HG02884 (cell line): Measurements from ENCODE around the gene CD70.
"Not testable (repeated sequence)": the region's sequence is repeated elsewhere in the genome, so short reads cannot be mapped to it uniquely, and the experiment has no call there.

Experiments
- ATAC-seq: cut with Tn5 transposase; IDR thresholded peaks from one replicate; pipeline ENCODE4 v1.9.1; 2021; ENCODE audit warnings: mild to moderate bottlenecking, moderate library complexity; ENCODE audit not compliant: unreplicated experiment

The CD70 gene

DNA sequence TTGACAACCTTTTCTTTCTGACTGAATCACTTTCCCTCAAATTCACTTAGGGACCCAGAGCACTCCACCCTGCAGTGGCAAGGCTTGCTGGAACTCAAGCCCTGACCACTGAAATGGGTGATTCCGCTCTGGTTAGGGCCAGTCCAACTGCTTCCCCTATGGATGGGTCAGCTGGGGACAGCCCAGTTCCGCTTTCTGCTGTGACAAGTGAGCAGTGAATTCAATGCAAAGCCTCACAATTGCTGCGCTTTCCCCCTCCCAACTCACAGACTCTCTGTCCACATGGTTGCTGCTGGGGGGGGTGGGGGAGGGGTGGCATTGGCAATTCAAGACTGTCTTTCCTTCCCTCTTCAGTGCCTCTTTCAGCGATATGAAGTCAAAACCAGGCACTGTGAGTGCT is 18.7 kb downstream of the CD70 start:
- no peak for ATAC-seq

DNA sequence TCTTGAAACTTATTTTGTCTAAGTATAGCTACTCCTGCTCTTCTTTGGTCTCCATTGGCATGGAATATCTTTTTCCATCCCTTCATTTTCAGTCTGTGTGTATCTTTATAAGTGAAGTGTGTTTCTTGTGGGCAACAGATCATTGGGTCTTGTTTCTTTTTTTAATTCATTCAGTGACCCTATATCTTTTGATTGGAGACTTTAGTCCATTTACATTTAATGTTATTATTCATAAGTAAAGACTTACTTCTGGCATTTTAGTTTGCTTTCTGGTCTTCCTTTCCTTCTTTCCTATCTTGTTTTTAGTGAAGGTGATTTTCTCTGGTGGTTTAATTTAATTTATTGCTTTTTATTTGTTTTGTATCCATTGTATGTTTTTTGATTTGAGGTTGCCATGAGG is 19.8 kb downstream of the CD70 start:
- no peak for ATAC-seq

GRCh38 chr19:6570764-6571163 is 20.2 kb downstream of the CD70 start:
- ATAC-seq, result no peak

DNA sequence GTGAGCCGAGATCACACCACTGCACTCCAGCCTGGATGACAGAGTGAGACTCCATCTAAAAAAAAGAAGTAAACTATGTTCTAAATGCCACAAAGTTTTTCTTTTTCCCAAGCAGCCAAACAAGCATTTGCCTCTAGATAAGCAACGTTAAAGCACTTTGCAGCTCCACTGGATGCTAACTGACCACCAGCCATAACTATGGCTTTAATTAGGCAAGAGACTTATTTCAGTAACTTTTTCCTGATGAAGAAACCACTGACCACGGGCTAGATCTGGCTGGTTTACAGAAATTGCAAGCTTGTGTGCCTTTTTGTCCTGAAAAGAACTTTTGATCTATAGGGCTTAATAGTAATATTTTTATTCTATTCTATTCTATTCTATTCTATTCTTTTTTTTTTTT is 22.1 kb downstream of the CD70 start:
- ATAC-seq, result no peak

GRCh38 chr19:6568010-6568526 is 22.9 kb downstream of the CD70 start:
- ATAC-seq, result no peak

GRCh38 chr19:6566727-6567126 is 24.2 kb downstream of the CD70 start:
- ATAC-seq, result not testable (repeated sequence)

DNA sequence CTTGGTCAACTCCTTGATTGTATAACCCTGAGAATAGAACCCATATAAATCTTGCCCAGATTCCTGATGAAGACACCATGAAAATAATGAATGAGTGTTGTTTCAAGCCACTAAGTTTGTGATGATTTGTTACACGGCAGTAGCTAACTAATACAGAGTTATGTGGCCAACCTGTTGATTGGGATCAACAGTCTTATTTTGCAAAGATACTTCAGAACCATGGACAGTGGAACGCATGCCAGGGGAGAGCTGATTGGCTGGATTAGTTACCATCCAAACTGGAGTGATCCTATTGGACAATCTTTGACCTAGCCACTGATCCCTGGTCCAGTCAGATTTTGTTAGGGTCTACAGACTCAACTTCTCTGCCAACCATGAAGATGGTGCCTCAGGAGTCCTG is 26.6 kb downstream of the CD70 start:
- ATAC-seq, result no peak

GRCh38 chr19:6562437-6562836 is 28.5 kb downstream of the CD70 start:
- not testable (repeated sequence) for ATAC-seq

GRCh38 chr19:6556480-6557195 is 34.3 kb downstream of the CD70 start:
- no peak for ATAC-seq

GRCh38 chr19:6556043-6556449 is 34.9 kb downstream of the CD70 start:
- no peak for ATAC-seq

DNA sequence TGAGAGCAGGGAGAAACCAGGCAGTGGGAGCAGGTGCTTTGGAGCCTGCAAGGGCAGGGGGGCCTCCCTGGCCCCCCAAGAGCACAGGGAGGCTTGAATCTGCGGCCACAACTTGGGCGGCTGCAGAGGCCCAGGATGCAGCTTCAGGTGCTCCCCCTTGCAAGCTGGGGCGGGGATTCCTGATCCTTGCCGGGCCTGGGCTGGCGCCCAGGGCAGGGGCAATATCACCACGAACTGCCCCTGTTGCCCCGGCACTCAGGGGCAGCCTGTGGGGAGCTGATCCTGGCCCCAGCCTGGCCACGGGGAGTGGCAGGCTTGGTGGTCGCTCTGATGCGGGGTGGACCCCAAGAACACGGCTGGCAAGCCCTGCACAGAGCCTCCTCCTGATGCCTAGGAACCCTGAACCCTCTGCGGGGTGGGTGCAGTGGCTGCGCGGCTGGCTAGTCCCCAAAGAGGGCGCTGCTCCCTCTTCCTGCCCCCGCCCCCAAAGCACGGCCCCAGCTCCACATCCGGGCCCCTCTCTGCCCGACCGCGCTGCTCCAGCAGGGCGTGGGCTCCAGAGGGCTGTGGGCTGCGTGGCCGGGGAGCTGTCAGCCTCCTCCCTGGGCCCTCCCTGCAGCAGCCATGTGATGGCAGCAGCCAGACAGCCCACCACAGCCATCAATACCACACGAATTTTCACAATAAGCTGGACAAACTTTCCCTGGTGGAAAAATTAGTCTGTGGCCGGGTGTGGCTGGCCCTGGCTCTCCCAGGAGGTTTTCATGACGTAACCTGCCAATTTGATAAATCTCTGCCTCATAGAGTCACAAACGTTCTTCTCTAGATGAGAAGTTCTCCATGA is 39.1 kb downstream of the CD70 start:
- ATAC-seq, result no peak

DNA sequence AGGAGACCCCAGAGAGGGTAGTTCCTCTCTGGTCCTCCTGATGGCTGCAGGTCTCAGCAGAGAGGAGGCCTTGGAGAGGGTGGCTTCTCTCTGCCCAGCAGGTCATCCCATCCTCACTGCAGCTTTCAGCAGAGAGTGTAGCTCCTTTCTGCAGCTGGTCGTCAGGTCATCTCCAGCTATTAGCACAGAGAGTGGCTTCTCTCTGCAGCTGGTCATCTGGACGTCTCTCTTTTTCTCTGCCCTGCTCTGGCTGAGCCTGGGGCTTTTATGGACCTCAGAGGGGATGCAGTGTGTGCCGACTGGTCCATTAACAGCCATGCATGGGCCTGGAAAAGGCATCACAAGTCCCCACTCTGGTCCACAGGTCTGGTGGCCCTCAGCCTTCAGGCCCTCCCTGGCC is 39.9 kb downstream of the CD70 start:
- ATAC-seq, result no peak

- ATAC-seq, result not testable (repeated sequence)
These were observed 40.3 kb downstream of the CD70 start for GRCh38 chr19:6550679-6551078.

GRCh38 chr19:6543866-6544347 is 47.0 kb downstream of the CD70 start:
- no peak for ATAC-seq

GRCh38 chr19:6540918-6541689 is 49.8 kb downstream of the CD70 start:
- ATAC-seq, result no peak

- no peak for ATAC-seq
These were observed 51.4 kb downstream of the CD70 start for GRCh38 chr19:6539514-6539913.
